Heart right ventricle (tissue), 16 donors: Measurements from ENCODE around the gene SCAMP2. TPM values are rescaled to one million over a fixed set of nuclear protein-coding genes. Genes with fewer than 3 reads are reported as not detected.
"Not testable (repeated sequence)": the region's sequence is repeated elsewhere in the genome, so short reads cannot be mapped to it uniquely, and the experiment has no call there.

Experiments
- ATAC-seq, 8 donors: fragments of 200-7000 bp; cut with Tn5 transposase; one replicate each; pipeline ENCODE4 v1.9.1; 2020; ENCODE audit warnings: mild to moderate bottlenecking in 8 of 8, moderate library complexity in 8 of 8, moderate number of reproducible peaks in 1 of 8
- DNase-seq, 2 donors: peaks; one replicate each; pipeline ENCODE4 v3.0.0-alpha.2; 2020
- H3K27ac ChIP-seq, 10 donors: fragments of 200-600 bp; sonication (generic) in 2 of 10; one replicate each; pipeline versions ENCODE4 v1.5.0 to v1.8.0; 2020 to 2022; ENCODE audit warnings: mild to moderate bottlenecking in 3 of 10
- H3K27me3 ChIP-seq, 7 donors: fragments of 200-600 bp; one replicate each; pipeline ENCODE4 v1.8.0; 2021 to 2022; ENCODE audit warnings: mild to moderate bottlenecking in 2 of 7
- H3K36me3 ChIP-seq, 9 donors: fragments of 200-600 bp; sonication (generic) in 1 of 9; one replicate each; pipeline versions ENCODE4 v1.5.0 to v1.8.0; 2020 to 2022; ENCODE audit warnings: mild to moderate bottlenecking in 2 of 9
- H3K4me1 ChIP-seq, 9 donors: fragments of 200-600 bp; sonication (generic) in 1 of 9; one replicate each; pipeline versions ENCODE4 v1.5.0 to v1.8.0; 2020 to 2022; ENCODE audit warnings: mild to moderate bottlenecking in 4 of 9
- H3K4me3 ChIP-seq, 10 donors: fragments of 200-600 bp; sonication (generic) in 2 of 10; one replicate each; pipeline versions ENCODE4 v1.5.0 to v1.8.0; 2020 to 2022; ENCODE audit warnings: mild to moderate bottlenecking in 7 of 10, moderate library complexity in 2 of 10
- H3K9me3 ChIP-seq, 11 donors: fragments of 200-600 bp in 10 of 11; sonication (generic) in 2 of 11; one replicate each; pipeline versions ENCODE4 v1.5.0 to v1.8.0; 2013 to 2022; ENCODE audit warnings: mild to moderate bottlenecking in 2 of 11, control low read depth in 1 of 11, moderate library complexity in 1 of 11
- WGBS, 2 donors: extraction: QIAGEN DNeasy Blood & Tissue Kit; methylation state at CpG; one replicate each; pipeline ENCODE4 v1.1.7; 2013; ENCODE audit warnings: inconsistent platforms in 1 of 2; 5-methylcytosine and 5-hydroxymethylcytosine counted together
- intact Hi-C, 10 donors: fragments of 100-400 bp; cut with DNase I; formaldehyde crosslinking; loops; one replicate each; pipeline versions ENCODE4 v1.11.1 to v1.14.2; 2022
- polyA plus RNA-seq, 2 donors: library from polyadenylated mRNA; stranded (reverse); fragments of 200-250 nt; gene quantifications; one replicate each; pipeline ENCODE4 v1.2.3, GENCODE V29; 2013
- total RNA-seq, 10 donors: library from RNA; stranded (reverse); fragmentation: NEBNext Ultra II Directional in 3 of 10; extraction: Animal tissue kit (Norgen Biotek cat#: 25700) in 3 of 10; gene quantifications; one replicate each; pipeline versions ENCODE4 v1.2.1 to v1.2.4, GENCODE V29; 2021 to 2023
- TF ChIP-seq, protein P1 (sequence below), 9 donors: fragments of 200-600 bp; sonication (generic) in 2 of 9; IDR thresholded peaks; one replicate each; pipeline versions ENCODE4 v1.5.0 to v1.8.0; 2021 to 2022; ENCODE audit warnings: antibody characterized with exemption in 9 of 9, mild to moderate bottlenecking in 5 of 9, moderate library complexity in 1 of 9
- donor health status: Arrhythmogenic right ventricular cardiomyopathy.
- donor health status: ischemic (EF 13 %, LVEDD 7.1; RV severe dilation, severe dysfunction).
- donor health status: healthy with polysubstance abuse.
- donor health status: DM: no; HTN: yes; CAD: no.
- donor health status: DM: no; HTN: no; CAD: no.
- donor health status: ischemic (EF 25% LVEDD 6.9; RV normal size, moderate dysfunction).
- donor health status: ischemic (EF 25% LVEDD 5.7; RV mildly dilated, moderate dysfunction).
- donor health status: healthy.
- donor health status: DM: yes; HTN: yes; CAD: no.
- donor health status: Ischemic cardiomyopathy.
- donor health status: ischemic (EF 35%, LVEDD 5.7; RV mildly dilated, moderate dysfunction).
- donor health status: nonischemic (EF 11% LVEDD 7.7; RV severe dilation, severe dysfunction).
- donor health status: DM: yes; HTN: yes; CAD: no.
- donor health status: PGD.
- donor health status: ischemic (EF 29% LVEDD 5.4; RV normal size, mild dysfunction).
- donor health status: nonischemic (EF 23%, LVEDD 6.1; RV moderate dilation, normal function).

Gene SCAMP2
- total and polyA plus RNA-seq, 12 donors: 28.0 to 76.7 (median 39.1) TPM

DNA sequence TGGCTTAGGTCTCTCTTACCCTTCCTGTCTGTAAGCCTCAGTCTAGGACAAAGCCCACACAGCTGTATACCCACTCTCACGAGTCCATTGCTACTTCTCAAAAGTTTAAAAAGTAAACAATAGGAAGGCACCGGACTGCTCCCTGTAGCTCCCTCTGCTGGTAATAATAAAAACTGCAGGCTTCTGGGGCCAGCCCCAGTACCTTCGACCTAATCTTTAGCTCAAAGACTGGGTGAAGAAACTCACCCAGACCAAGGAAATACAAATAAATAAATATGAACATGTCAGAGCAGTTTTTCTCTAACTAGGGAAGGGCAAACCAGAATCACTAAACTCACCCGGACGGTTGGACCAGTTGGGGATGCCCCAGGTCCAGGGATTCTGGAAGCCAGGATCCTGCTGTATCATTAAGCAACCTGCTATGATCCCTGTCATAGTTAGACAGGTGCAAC, 28.5 kb upstream of the SCAMP2 start:
- Histone ChIP-seq H3K27me3 (no peaks in the 10 kb centered on the region), H3K9me3 (no peaks in the 10 kb centered on the region), H3K36me3 (peaks cover 7 to 79% (median 39%) of the 10 kb centered on the region in 9 donors), H3K4me3 (no peak overlapping the region), H3K4me1 (peaks cover 10 to 49% (median 29%) of the 10 kb centered on the region in 9 donors), H3K27ac (peak overlapping the region in 5 of 10 donors; percentile 18 to 57 (median 34))
- WGBS, 2 donors: 13 to 18% methylated on average over 5 of the region's 5 CpGs
- TF ChIP-seq, protein P1, sequence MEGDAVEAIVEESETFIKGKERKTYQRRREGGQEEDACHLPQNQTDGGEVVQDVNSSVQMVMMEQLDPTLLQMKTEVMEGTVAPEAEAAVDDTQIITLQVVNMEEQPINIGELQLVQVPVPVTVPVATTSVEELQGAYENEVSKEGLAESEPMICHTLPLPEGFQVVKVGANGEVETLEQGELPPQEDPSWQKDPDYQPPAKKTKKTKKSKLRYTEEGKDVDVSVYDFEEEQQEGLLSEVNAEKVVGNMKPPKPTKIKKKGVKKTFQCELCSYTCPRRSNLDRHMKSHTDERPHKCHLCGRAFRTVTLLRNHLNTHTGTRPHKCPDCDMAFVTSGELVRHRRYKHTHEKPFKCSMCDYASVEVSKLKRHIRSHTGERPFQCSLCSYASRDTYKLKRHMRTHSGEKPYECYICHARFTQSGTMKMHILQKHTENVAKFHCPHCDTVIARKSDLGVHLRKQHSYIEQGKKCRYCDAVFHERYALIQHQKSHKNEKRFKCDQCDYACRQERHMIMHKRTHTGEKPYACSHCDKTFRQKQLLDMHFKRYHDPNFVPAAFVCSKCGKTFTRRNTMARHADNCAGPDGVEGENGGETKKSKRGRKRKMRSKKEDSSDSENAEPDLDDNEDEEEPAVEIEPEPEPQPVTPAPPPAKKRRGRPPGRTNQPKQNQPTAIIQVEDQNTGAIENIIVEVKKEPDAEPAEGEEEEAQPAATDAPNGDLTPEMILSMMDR (IDR thresholded peaks at IDR 0.05): peak; percentile 89 to 97 (median 94)
- DNase-seq (peak in 1 of 2 donors; percentile 47), ATAC-seq (peak in 6 of 8 donors; percentile 8 to 48 (median 22))
- intact Hi-C loops: loop anchor here in 3 of 10 donors (5.0 to 10.0 kb wide), 4 partner anchors 41 to 127 kb away; partner anchors contain the start of gene ULK3 (in 3 of the 3)

DNA sequence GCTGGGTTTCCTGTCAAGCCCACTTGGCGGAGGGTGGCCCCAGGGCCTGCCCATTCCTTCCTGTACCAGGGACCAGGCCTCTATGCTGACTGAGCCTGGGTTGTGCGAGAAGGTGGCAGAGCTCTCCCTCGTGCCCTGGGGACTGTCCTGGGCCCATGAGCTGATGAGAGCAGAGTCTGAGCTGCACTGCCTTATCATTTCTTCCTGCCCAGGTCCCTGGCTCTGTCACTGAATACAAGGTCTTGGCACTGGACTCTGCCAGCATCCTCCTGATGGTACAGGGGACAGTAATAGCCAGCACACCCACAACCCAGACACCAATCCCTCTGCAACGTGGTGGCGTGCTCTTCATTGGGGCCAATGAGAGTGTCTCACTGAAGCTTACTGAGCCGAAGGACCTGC, 24.1 kb upstream of the SCAMP2 start:
- DNase-seq (peak in 1 of 2 donors; percentile 27), ATAC-seq (peak in 6 of 8 donors; percentile 40 to 85 (median 58))
- Histone ChIP-seq H3K4me1 (peaks cover 0 to 44% (median 21%) of the 10 kb centered on the region in 9 donors), H3K27ac (peak overlapping the region in 2 of 10 donors; percentile 36 to 56), H3K27me3 (no peaks in the 10 kb centered on the region), H3K9me3 (no peaks in the 10 kb centered on the region), H3K4me3 (no peak overlapping the region), H3K36me3 (peaks cover under 1 to 81% (median 22%) of the 10 kb centered on the region in 9 donors)
- intact Hi-C loops: loop anchor here in 2 of 10 donors (10.0 kb wide), 1 partner anchor 52 kb away; the partner anchor contains the start of gene ULK3 (in 2 of the 2)
- 56 to 71% methylated on average over 6 of the region's 6 CpGs for WGBS, 2 donors
- TF ChIP-seq, protein P1 (IDR thresholded peaks at IDR 0.05): no peak

DNA sequence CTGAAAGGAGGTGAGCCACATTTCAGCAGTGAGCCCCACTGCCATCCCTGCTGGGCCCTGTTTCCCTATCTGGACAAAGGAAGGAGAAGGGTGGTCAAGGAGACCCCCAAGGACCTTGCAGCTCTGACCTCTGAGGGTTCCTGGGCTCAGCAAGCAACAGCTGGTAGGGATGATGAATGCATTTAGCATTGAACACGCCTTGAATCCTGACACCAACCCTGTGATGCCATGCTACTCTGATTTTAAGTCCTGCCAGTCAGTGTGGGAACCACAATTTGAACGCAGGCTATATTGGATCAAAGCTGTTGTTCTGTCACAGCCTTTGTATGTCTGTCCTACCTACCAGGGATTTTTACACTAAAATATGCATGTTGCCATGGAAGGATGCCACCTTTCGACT, 23.2 kb upstream of the SCAMP2 start:
- DNase-seq: no peak
- WGBS, 2 donors: 91 to 96% methylated on average over 3 of the region's 3 CpGs

DNA sequence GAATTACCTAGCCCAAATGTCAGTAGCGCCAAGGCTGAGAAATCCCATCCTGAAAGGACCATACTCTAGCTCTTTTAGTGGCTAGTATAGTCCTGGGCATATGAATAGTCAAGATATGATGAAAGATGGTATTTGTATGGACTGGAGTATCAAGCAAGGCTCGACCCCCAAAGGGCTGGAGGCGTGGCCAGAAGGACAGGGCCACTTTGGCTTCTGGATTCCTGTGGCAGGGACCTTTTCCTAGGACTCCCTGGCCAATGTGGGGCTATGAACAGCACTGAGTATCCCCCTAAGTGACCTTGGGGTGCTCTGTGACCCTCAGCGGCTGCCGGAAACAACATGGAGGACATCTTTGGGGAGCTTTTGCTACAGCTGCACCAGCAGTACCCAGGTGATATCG, 22.7 kb upstream of the SCAMP2 start:
- H3K4me1 ChIP-seq: peaks cover 0 to 45% (median 23%) of the 10 kb centered on the region in 9 donors
- no peak overlapping the region for H3K27ac ChIP-seq
- TF ChIP-seq, protein P1 (IDR thresholded peaks at IDR 0.05): no peak
- intact Hi-C loops: loop anchor here in 2 of 10 donors (10.0 kb wide), 1 partner anchor 51 kb away; the partner anchor contains the start of gene ULK3 (in 2 of the 2)
- WGBS, 2 donors: 95 to 96% methylated on average over 6 of the region's 6 CpGs
- H3K4me3 ChIP-seq: no peak overlapping the region
- H3K9me3 ChIP-seq: no peaks in the 10 kb centered on the region
- peaks cover 0 to 79% (median 19%) of the 10 kb centered on the region in 9 donors for H3K36me3 ChIP-seq
- ATAC-seq (no peak), DNase-seq (no peak)
- H3K27me3 ChIP-seq: no peaks in the 10 kb centered on the region

More for the DNA sequence above, 23.2 kb upstream of the SCAMP2 start:
- H3K36me3 ChIP-seq: peaks cover 0 to 81% (median 20%) of the 10 kb centered on the region in 9 donors
- H3K27ac ChIP-seq: peak overlapping the region in 1 of 10 donors; percentile 56
- no peaks in the 10 kb centered on the region for H3K9me3 ChIP-seq
- intact Hi-C loops: loop anchor here in 2 of 10 donors (10.0 kb wide), 1 partner anchor 52 kb away; the partner anchor contains the start of gene ULK3 (in 2 of the 2)
- H3K27me3 ChIP-seq: no peaks in the 10 kb centered on the region
- H3K4me3 ChIP-seq: no peak overlapping the region
- peaks cover 0 to 44% (median 20%) of the 10 kb centered on the region in 9 donors for H3K4me1 ChIP-seq
- TF ChIP-seq, protein P1 (IDR thresholded peaks at IDR 0.05): no peak
- no peak for ATAC-seq

DNA sequence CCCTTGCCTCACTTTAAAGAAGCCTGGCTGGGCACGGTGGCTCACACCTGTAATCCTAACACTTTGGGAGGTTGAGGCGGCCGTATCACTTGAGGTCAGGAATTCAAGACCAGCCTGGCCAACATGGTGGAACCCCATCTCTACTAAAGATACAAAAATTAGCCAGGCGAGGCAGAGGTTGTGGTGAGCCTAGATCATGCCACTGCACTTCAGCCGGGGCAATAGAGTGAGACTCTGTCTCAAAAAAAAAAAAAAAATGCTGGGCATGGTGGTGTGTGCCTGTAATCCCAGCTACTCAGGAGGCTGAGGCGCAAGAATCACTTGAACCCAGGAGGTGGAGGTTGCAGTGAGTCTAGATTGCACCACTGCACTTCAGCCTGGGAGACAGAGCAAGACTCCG, 21.2 kb upstream of the SCAMP2 start:
- ATAC-seq, H3K27me3 ChIP-seq, H3K27ac ChIP-seq, H3K9me3 ChIP-seq, H3K4me3 ChIP-seq, DNase-seq: not testable (repeated sequence)
- intact Hi-C loops: loop anchor here in 2 of 10 donors (10.0 kb wide), 1 partner anchor 50 kb away; the partner anchor contains the start of gene ULK3 (in 2 of the 2)
- Histone ChIP-seq H3K4me1 (peaks cover 0 to 55% (median 34%) of the 10 kb centered on the region in 9 donors), H3K36me3 (peaks cover 0 to 65% (median 11%) of the 10 kb centered on the region in 9 donors)
- 97% methylated on average over 7 of the region's 7 CpGs for WGBS, 2 donors
